ENCODE data around the gene P2RX7. TPM values are rescaled to one million over a fixed set of nuclear protein-coding genes. Genes with fewer than 3 reads are reported as not detected.

P2RX7 gene
- total RNA-seq, 2 experiments from 2014 or later: 3.6 to 4.7 TPM

- no peak overlapping the region for H3K27ac Mint-ChIP-seq
- H3K4me1 Mint-ChIP-seq (ENCODE audit: low read depth): peaks cover 18% of the 10 kb centered on the region
- intact Hi-C loops (cut with micrococcal nuclease): no loop called here
- H3K4me3 Mint-ChIP-seq: no peak overlapping the region
- ChIA-PET CTCF (interaction anchor here (1.0 to 1.8 kb wide), 3 partner anchors 27 to 440 kb away, joined by 3 to 11 read pairs (median 4); no protein-coding TSS in a partner anchor), POLR2A (interaction anchor here (1.1 to 1.2 kb wide), 2 partner anchors 10 to 82 kb away, joined by 3 to 5 read pairs; no protein-coding TSS in a partner anchor)
- no peaks in the 10 kb centered on the region for H3K9me3 Mint-ChIP-seq
- H3K36me3 Mint-ChIP-seq (ENCODE audit: low read depth): no peaks in the 10 kb centered on the region
- no peak for DNase-seq
- ATAC-seq: no peak
- H3K27me3 Mint-ChIP-seq: no peaks in the 10 kb centered on the region
- TF ChIP-seq CTCF (IDR thresholded peaks at IDR 0.05): no peak
Measured at GRCh38 chr12:121086781-121087295, 45.8 kb upstream of the P2RX7 start.

GRCh38 chr12:121087467-121088194 lies 45.0 kb upstream of the P2RX7 start:
- TF ChIP-seq CTCF (IDR thresholded peaks at IDR 0.05): no peak
- Mint-ChIP-seq H3K4me1 (ENCODE audit: low read depth) (peaks cover 26% of the 10 kb centered on the region), H3K9me3 (no peaks in the 10 kb centered on the region), H3K27me3 (no peaks in the 10 kb centered on the region), H3K36me3 (ENCODE audit: low read depth) (no peaks in the 10 kb centered on the region), H3K4me3 (no peak overlapping the region), H3K27ac (no peak overlapping the region)
- DNase-seq: no peak
- intact Hi-C loops (cut with micrococcal nuclease): no loop called here
- CTCF ChIA-PET: interaction anchor here (1.0 to 1.7 kb wide), 4 partner anchors 28 to 438 kb away, joined by 3 to 4 read pairs (median 4); no protein-coding TSS in a partner anchor
- ATAC-seq: no peak
- POLR2A ChIA-PET: interaction anchor here (1.1 kb wide), 1 partner anchor 8 kb away, joined by 4 read pairs; no protein-coding TSS in a partner anchor

DNA sequence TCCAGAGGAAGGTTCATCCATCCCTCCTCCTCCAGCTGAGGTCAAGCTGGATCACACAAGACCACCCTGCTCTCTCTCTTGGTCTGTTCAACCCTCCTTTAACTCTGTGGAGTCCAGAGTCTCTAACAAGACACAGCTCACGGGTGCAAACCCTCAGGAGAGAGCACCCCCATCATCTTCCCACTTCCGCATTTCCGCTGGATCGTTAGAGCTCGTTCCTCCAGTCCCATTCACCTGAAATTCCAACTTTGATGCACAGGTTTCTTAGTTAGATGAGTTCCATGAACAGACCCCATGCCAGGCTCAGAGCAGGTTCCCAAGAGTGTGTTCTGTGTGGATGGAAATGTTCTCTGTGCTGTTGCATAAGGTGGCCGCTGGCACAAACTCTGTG lies 44.5 kb upstream of the P2RX7 start:
- ATAC-seq: no peak
- ChIA-PET POLR2A (interaction anchor here (1.1 kb wide), 1 partner anchor 8 kb away, joined by 4 read pairs; no protein-coding TSS in a partner anchor), CTCF (interaction anchor here (1.0 to 1.7 kb wide), 3 partner anchors 28 to 439 kb away, joined by 3 to 4 read pairs (median 3); no protein-coding TSS in a partner anchor)
- intact Hi-C loops (cut with micrococcal nuclease): no loop called here
- no peaks in the 10 kb centered on the region for H3K36me3 Mint-ChIP-seq (ENCODE audit: low read depth)
- H3K4me3 Mint-ChIP-seq: no peak overlapping the region
- H3K9me3 Mint-ChIP-seq: no peaks in the 10 kb centered on the region
- H3K4me1 Mint-ChIP-seq (ENCODE audit: low read depth): peaks cover 31% of the 10 kb centered on the region
- TF ChIP-seq CTCF (IDR thresholded peaks at IDR 0.05): no peak
- no peaks in the 10 kb centered on the region for H3K27me3 Mint-ChIP-seq
- DNase-seq: no peak
- H3K27ac Mint-ChIP-seq: no peak overlapping the region

GRCh38 chr12:121089031-121089812 lies 43.5 kb upstream of the P2RX7 start:
- DNase-seq: no peak
- ATAC-seq: no peak
- no peaks in the 10 kb centered on the region for H3K36me3 Mint-ChIP-seq (ENCODE audit: low read depth)
- no peak overlapping the region for H3K27ac Mint-ChIP-seq
- intact Hi-C loops (cut with micrococcal nuclease): no loop called here
- peaks cover 37% of the 10 kb centered on the region for H3K4me1 Mint-ChIP-seq (ENCODE audit: low read depth)
- CTCF ChIA-PET: interaction anchor here (1.7 kb wide), 1 partner anchor 117 kb away, joined by 4 read pairs; no protein-coding TSS in a partner anchor
- H3K27me3 Mint-ChIP-seq: no peaks in the 10 kb centered on the region
- POLR2A ChIA-PET: no interaction called here
- H3K4me3 Mint-ChIP-seq: no peak overlapping the region
- H3K9me3 Mint-ChIP-seq: no peaks in the 10 kb centered on the region
- no peak for TF ChIP-seq CTCF (IDR thresholded peaks at IDR 0.05)
